NT2/D1 (cell line): ENCODE measurements around the gene RADIL.

Source experiments
- SUZ12 ChIP-seq: IDR thresholded peaks from 2 replicates; pipeline ENCODE4 v1.6.1; 2011; ENCODE audit not compliant: insufficient read length, insufficient read depth; ENCODE audit errors: extremely low read depth
- YY1 ChIP-seq: IDR thresholded peaks from 2 replicates; pipeline ENCODE4 v1.6.1; 2011; ENCODE audit not compliant: insufficient read length, insufficient read depth
- ZNF274 ChIP-seq: IDR thresholded peaks from 2 replicates; pipeline ENCODE4 v1.6.1; 2011; ENCODE audit warnings: mild to moderate bottlenecking, low read depth, low read length

DNA sequence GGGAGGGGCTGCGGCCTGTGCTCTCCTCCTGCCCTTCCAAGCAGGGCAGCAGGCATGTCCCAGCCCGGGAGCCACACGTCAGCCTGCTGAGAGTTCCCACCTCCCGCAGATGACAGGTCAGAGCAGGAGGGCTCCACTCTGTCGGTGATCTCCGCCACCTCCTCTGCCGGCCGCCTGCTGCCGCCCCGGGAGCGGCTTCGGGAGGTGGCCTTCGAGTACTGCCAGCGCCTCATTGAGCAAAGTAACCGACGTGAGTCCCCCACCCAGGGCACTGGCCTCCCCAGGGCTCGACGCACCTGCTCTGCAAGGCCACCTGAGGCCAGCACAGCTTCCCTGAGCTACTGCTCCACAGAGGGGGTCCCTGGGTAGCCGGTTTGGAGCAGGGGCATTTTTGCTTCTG is 98.7 kb downstream of the RADIL start:
- TF ChIP-seq SUZ12 (no peak), ZNF274 (no peak), YY1 (no peak)
